ENCODE measurements around the gene HKDC1.
"Not testable (repeated sequence)": the region's sequence is repeated elsewhere in the genome, so short reads cannot be mapped to it uniquely, and the experiment has no call there.

Gene HKDC1, protein sequence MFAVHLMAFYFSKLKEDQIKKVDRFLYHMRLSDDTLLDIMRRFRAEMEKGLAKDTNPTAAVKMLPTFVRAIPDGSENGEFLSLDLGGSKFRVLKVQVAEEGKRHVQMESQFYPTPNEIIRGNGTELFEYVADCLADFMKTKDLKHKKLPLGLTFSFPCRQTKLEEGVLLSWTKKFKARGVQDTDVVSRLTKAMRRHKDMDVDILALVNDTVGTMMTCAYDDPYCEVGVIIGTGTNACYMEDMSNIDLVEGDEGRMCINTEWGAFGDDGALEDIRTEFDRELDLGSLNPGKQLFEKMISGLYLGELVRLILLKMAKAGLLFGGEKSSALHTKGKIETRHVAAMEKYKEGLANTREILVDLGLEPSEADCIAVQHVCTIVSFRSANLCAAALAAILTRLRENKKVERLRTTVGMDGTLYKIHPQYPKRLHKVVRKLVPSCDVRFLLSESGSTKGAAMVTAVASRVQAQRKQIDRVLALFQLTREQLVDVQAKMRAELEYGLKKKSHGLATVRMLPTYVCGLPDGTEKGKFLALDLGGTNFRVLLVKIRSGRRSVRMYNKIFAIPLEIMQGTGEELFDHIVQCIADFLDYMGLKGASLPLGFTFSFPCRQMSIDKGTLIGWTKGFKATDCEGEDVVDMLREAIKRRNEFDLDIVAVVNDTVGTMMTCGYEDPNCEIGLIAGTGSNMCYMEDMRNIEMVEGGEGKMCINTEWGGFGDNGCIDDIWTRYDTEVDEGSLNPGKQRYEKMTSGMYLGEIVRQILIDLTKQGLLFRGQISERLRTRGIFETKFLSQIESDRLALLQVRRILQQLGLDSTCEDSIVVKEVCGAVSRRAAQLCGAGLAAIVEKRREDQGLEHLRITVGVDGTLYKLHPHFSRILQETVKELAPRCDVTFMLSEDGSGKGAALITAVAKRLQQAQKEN

DNA sequence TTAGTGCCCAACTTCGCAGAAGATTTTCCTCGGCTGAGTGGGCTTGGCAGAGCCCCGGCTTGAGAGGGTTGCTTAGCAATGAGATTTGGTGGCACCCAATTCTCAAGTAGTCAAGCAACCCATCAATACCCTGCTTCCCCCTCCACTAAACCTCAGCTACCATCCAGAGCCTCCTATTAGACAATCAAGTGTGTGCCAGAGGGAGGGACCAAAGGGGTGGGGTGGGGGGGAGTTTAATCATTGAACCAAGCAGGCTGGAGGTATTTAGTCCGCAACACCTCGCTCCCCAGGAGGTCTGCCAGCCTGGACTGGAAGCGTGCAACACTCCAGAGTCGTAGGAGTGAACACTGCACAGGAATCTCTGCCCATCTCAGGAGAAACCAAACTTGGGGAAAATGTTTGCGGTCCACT, at the start of gene HKDC1:
HKDC1 (plus strand) TSS at position 292 of the 411 bp plus-strand sequence; CDS start at position 396, 104 bp downstream.
- H3K27me3 ChIP-seq (ENCODE audit: insufficient read depth, low read depth), result no peaks in the 10 kb centered on the region
- H3K4me3 ChIP-seq (IDR thresholded peaks at IDR 0.05; ENCODE audit: insufficient read depth, low read depth, low read length), result no peak within 1 kb of the TSS
- no peaks in the 10 kb centered on the region for H4K20me1 ChIP-seq (ENCODE audit: insufficient read depth)
- H3K9ac ChIP-seq, result no peak within 1 kb of the TSS
- H3K79me2 ChIP-seq (ENCODE audit: insufficient read depth, low read depth), result no peaks in the 10 kb centered on the region
- TF ChIP-seq, protein P1, sequence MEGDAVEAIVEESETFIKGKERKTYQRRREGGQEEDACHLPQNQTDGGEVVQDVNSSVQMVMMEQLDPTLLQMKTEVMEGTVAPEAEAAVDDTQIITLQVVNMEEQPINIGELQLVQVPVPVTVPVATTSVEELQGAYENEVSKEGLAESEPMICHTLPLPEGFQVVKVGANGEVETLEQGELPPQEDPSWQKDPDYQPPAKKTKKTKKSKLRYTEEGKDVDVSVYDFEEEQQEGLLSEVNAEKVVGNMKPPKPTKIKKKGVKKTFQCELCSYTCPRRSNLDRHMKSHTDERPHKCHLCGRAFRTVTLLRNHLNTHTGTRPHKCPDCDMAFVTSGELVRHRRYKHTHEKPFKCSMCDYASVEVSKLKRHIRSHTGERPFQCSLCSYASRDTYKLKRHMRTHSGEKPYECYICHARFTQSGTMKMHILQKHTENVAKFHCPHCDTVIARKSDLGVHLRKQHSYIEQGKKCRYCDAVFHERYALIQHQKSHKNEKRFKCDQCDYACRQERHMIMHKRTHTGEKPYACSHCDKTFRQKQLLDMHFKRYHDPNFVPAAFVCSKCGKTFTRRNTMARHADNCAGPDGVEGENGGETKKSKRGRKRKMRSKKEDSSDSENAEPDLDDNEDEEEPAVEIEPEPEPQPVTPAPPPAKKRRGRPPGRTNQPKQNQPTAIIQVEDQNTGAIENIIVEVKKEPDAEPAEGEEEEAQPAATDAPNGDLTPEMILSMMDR (conservative IDR thresholded peaks at IDR 0.05; ENCODE audit: low read depth, low read length), result no peak
- no peak within 1 kb of the TSS for H2AFZ ChIP-seq (ENCODE audit: low read depth)
- H3K36me3 ChIP-seq (ENCODE audit: insufficient read depth), result no peaks in the 10 kb centered on the region
- no peak within 1 kb of the TSS for H3K4me2 ChIP-seq
- H3K27ac ChIP-seq, result no peak within 1 kb of the TSS
- H3K4me1 ChIP-seq (ENCODE audit: low read depth, poor library complexity, severe bottlenecking), result peaks cover 55% of the 10 kb centered on the region

DNA sequence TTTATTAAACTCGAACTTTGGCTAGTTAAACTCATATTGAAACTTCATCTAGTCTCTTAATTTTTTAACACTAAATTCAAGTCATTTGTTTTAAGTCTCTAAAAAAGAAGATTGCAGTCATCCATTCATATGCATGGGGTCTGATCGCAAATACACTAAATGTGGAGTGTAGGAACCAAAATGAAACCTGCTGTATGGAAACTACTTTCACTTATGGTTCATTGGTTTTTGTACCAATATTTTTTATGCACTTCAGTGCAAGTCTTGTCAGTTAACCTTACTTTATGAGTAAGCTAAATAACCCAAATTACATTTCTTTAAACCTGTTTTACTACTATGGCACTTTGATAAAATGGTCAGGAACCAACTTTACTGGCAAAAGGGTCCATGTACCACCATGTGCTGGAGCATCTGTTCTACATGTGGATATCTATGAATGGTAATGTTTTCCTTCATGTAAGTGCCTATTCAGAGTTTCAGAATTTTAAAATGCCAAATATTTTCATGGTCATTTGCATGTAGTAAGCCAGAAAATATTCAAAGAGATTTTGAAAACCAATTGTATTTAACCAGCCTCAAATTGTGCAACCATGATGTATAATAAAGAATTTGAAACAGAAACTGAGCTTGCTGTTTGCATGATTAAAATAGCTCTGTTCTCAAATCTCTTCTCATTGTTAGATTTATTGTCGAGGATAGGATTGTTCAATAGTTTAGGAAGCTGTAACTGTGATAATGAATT, 47.7 kb upstream of the HKDC1 start:
- Histone ChIP-seq H3K36me3 (ENCODE audit: insufficient read depth) (no peaks in the 10 kb centered on the region), H3K27ac (no peak overlapping the region), H3K9ac (no peak overlapping the region), H3K4me2 (peak overlapping the region; percentile 27; the same call in 1 of the 2 replicates), H3K4me1 (ENCODE audit: low read depth, poor library complexity, severe bottlenecking) (peaks cover 17% of the 10 kb centered on the region), H4K20me1 (ENCODE audit: insufficient read depth) (no peaks in the 10 kb centered on the region), H3K4me3 (IDR thresholded peaks at IDR 0.05; ENCODE audit: insufficient read depth, low read depth, low read length) (no peak overlapping the region), H3K27me3 (ENCODE audit: insufficient read depth, low read depth) (no peaks in the 10 kb centered on the region), H2AFZ (ENCODE audit: low read depth) (no peak overlapping the region), H3K79me2 (ENCODE audit: insufficient read depth, low read depth) (no peaks in the 10 kb centered on the region)
- TF ChIP-seq, protein P1 (conservative IDR thresholded peaks at IDR 0.05; ENCODE audit: low read depth, low read length), result no peak

DNA sequence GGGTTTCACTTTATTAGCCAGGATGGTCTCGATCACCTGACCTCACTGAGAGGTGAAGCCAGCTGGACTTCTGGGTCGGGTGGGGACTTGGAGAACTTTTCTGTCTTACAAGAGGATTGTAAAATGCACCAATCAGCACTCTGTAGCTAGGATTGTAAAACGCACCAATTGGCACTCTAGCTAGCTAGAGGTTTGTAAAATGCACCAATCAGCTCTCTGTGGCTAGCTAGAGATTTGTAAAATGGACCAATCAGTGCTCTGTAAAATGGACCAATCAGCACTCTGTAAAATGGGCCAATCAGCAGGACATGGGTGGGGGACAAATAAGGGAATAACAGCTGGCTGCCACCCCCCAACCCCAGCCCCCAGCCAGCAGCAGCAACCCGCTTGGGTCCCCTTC, 44.8 kb upstream of the HKDC1 start:
- H3K9ac ChIP-seq; H4K20me1 ChIP-seq (ENCODE audit: insufficient read depth); H3K79me2 ChIP-seq (ENCODE audit: insufficient read depth, low read depth); H3K4me2 ChIP-seq; H3K36me3 ChIP-seq (ENCODE audit: insufficient read depth); H3K27me3 ChIP-seq (ENCODE audit: insufficient read depth, low read depth); H2AFZ ChIP-seq (ENCODE audit: low read depth); H3K27ac ChIP-seq; H3K4me3 ChIP-seq (IDR thresholded peaks at IDR 0.05; ENCODE audit: insufficient read depth, low read depth, low read length): not testable (repeated sequence)
- peaks cover 17% of the 10 kb centered on the region for H3K4me1 ChIP-seq (ENCODE audit: low read depth, poor library complexity, severe bottlenecking)

DNA sequence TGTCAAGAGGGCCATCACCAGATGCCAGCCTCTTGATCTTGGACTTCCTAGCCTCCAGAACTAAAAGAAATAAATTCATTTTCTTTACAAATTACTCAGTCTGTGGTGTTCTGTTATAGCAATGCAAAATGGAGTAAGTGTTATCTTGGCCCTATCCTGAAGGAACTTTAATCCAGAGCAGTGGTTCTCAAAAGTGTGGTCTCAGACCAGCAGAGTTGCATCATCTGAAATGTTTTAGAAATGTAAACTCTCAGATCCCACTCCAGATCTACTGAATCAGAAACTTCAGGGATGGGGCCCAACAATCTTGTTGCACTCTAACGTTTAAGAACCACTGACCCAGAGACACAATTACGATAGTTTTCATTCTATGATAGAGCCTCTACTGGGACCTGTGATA, 43.3 kb upstream of the HKDC1 start:
- Histone ChIP-seq H3K27ac (no peak overlapping the region), H2AFZ (ENCODE audit: low read depth) (no peak overlapping the region), H3K79me2 (ENCODE audit: insufficient read depth, low read depth) (peaks cover 15% of the 10 kb centered on the region), H3K36me3 (ENCODE audit: insufficient read depth) (no peaks in the 10 kb centered on the region), H3K27me3 (ENCODE audit: insufficient read depth, low read depth) (no peaks in the 10 kb centered on the region), H3K4me2 (no peak overlapping the region), H3K4me1 (ENCODE audit: low read depth, poor library complexity, severe bottlenecking) (peaks cover 20% of the 10 kb centered on the region), H3K4me3 (IDR thresholded peaks at IDR 0.05; ENCODE audit: insufficient read depth, low read depth, low read length) (no peak overlapping the region), H4K20me1 (ENCODE audit: insufficient read depth) (no peaks in the 10 kb centered on the region), H3K9ac (no peak overlapping the region)
- TF ChIP-seq, protein P1 (conservative IDR thresholded peaks at IDR 0.05; ENCODE audit: low read depth, low read length), result no peak
